Fibroblast of villous mesenchyme (primary cell): Measurements from ENCODE around the gene MBNL2. TPM values are rescaled to one million over a fixed set of nuclear protein-coding genes. Genes with fewer than 3 reads are reported as not detected.

ENCODE experiments used
- DNase-seq: peaks from one replicate; pipeline ENCODE4 v3.0.0-alpha.2; 2010; ENCODE audit warnings: low read depth
- H3K4me3 ChIP-seq: 2 replicates; pipeline ENCODE4 v1.5.1; 2011; ENCODE audit warnings: low read depth, mild to moderate bottlenecking, low read length
- total RNA-seq: library from RNA; depleted of rRNA; stranded (reverse); fragments of >200 nt; gene quantifications from 2 replicates; pipeline ENCODE4 v1.2.3, GENCODE V29; 2012
- TF ChIP-seq, protein P1 (sequence below): IDR thresholded peaks from 2 replicates; pipeline ENCODE4 v1.5.1; 2012; ENCODE audit warnings: low read depth, mild to moderate bottlenecking, low read length; ENCODE audit not compliant: insufficient read depth

Gene MBNL2
- total RNA-seq, 1 donor: 120 TPM

DNA sequence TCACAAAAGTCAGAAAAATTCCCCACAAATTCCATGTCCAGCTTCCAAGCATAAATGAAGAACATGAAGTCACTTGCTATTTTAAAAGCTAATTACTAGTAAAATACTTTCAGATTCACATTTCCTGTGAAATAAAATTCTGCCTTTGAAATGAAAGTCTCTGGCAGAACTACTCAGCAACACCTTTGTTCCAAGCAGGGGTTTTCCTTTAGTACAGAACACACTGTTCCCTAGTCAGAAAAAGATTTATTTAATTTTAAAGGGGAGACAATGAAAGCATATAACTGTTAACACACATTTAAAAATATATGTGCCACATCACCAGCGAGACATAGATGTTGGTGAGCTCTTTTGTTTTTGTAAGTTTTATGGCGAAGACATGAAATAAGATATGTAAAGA lies 185.4 kb downstream of the MBNL2 start:
- no peak for DNase-seq
- TF ChIP-seq, protein P1, sequence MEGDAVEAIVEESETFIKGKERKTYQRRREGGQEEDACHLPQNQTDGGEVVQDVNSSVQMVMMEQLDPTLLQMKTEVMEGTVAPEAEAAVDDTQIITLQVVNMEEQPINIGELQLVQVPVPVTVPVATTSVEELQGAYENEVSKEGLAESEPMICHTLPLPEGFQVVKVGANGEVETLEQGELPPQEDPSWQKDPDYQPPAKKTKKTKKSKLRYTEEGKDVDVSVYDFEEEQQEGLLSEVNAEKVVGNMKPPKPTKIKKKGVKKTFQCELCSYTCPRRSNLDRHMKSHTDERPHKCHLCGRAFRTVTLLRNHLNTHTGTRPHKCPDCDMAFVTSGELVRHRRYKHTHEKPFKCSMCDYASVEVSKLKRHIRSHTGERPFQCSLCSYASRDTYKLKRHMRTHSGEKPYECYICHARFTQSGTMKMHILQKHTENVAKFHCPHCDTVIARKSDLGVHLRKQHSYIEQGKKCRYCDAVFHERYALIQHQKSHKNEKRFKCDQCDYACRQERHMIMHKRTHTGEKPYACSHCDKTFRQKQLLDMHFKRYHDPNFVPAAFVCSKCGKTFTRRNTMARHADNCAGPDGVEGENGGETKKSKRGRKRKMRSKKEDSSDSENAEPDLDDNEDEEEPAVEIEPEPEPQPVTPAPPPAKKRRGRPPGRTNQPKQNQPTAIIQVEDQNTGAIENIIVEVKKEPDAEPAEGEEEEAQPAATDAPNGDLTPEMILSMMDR: no peak
- no peak overlapping the region for H3K4me3 ChIP-seq

DNA sequence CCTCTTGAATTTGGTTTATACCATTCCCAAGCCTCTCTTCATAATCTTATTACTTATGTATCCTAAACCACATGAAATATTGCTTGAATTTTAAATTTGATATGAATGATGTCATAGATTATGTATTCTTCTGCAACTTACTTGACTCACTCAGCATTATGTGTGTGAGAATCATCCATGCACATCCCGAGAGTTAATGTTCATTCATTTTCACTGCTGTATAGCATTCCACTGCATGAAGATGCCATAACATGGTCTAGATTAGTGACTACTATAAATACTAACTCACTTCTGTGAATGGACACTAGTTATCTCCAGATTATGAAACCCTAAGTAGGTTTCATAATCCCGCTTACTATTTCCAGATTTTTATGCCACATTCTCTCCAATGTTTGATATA lies 186.8 kb downstream of the MBNL2 start:
- TF ChIP-seq, protein P1: no peak

DNA sequence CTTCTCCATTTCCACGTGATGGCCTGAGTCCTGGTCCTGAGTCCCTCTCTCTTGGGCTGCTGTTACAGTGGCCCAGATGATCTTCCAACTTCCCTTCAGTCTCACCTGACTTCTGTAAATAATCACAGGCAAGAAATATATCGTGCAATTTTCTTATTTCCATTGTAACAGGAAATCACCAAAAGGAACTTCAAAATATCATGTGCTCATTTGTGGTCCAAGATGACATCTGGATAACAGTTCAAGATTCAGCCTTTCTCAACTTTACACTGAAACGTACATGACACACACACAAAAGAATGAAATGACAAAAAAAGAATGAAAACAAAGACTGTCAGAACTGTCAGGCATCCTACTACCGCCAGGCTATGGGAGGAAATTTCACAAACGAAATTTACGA lies 189.9 kb downstream of the MBNL2 start:
- TF ChIP-seq, protein P1: no peak
- DNase-seq: peak; percentile 37
- H3K4me3 ChIP-seq: no peak overlapping the region

More for the DNA sequence above, 186.8 kb downstream of the MBNL2 start:
- DNase-seq: no peak
- no peak overlapping the region for H3K4me3 ChIP-seq

DNA sequence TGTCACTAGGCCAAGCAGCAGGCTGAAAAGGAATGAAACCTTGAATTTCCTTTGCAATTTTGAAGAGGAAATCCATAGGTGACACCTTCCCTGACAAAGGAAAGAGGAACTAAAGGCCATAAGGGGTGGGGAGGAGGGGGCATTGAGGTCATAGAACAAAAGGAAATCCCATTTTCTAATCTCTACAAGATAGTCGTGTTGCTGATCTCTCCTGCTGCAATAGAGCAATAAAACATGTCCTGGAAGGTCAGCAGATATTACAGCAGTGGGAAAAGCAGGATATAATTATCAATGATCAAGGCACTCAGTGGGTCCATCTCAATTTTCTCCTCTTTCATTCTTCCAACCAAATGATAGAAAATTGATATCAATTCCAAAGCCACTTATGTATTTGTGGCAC lies 191.6 kb downstream of the MBNL2 start:
- TF ChIP-seq, protein P1: no peak
- H3K4me3 ChIP-seq: no peak overlapping the region
- DNase-seq: no peak

DNA sequence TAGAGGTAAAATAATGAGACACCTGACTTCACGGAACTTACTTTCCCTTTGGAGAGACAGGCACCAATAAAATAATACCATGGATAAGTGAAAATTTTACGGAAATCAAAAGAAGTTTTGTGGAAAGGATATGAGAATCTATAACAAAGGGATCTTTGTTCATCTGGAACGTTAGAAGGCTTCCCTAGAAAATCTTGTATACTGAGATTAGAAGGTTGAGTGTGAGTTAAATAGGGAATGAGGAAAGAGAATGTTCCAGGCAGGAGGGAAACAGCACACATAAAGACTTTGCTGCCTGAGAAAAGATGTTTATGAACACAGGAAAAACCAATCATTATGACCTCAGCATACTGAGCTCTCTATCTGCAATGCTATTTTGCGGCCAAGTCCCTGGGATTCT lies 192.3 kb downstream of the MBNL2 start:
- DNase-seq: no peak
- TF ChIP-seq, protein P1: no peak

DNA sequence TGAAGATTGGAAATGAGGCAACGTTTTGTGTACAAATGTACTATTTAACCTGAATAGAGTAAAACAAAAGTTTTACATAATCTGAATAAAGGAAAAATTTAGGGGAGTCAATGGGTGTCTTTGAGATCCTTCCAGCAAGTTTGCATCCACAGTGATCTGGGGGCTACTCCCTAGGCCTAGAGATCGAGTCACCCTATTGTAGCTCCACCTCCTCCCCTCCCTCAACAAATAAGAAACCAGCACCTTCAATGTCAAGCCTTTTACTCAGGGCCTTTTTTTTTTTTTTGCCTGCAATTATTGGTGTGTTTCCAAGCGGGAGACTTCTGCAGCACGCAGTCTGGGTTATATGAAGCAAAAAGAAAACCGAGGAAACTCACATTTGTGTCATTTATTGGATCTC lies 195.6 kb downstream of the MBNL2 start:
- TF ChIP-seq, protein P1: no peak
- H3K4me3 ChIP-seq: no peak overlapping the region
- DNase-seq: no peak

More for the DNA sequence above, 192.3 kb downstream of the MBNL2 start:
- H3K4me3 ChIP-seq: no peak overlapping the region

DNA sequence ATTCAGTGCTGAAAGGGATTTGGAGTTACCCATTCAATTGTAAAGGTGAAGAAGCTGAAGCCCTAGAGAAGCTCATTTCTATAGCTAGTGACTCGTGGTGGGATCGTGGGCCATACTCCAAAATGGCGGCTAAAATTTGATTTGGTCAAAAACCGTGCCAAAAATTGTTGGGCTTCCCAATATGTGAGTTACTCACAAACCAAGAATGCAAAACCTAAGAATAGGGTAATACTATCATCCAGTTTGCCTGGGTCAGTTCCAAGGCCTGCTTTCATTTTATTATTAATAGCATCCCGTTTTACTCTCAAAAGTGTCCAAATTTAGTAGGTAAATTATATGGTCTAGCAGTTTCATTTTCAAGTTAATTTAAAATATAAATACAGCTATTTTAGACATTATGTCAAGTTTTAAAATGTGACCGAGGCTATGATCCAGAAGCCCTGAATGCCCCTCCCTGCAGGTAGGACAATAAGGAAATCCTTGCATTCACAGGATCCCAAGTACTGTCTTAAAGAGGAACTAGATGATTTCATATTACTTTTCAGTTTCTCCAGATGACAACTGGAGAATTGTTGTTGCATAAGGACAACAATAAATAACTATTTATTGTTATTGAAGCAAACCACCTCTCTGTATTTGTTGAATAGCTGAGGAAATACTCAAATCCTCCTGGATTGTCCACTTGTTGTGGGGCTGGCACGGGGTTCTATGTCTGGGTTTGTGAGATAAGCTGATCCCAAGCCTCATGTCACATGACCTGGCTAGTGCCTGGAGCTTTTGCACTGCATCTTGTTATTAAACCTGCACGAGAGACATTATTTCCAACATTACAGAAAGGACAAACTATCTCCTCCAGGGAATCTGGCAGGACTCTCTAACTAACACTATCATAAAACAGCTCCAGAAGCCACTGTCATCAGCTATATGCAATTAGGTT lies 200.3 kb downstream of the MBNL2 start:
- DNase-seq: no peak
- TF ChIP-seq, protein P1: no peak
- H3K4me3 ChIP-seq: no peak overlapping the region
